ENCODE data around the gene MAU2.

GRCh38 chr19:19385131-19385895 lies 64.7 kb downstream of the MAU2 start:
- peak; percentile 32 for TF ChIP-seq CTCF (IDR thresholded peaks at IDR 0.05; ENCODE audit: low read depth, low read length, missing input control)
- peak; percentile 97 for TF ChIP-seq SP1 (IDR thresholded peaks at IDR 0.05)
- TF ChIP-seq RAD21 (IDR thresholded peaks at IDR 0.05) = peak; percentile 47 to 52
- TF ChIP-seq ZBTB33 (IDR thresholded peaks at IDR 0.05) = peak; percentile 31
- no peak for TF ChIP-seq ATF3 (IDR thresholded peaks at IDR 0.05)
- TF ChIP-seq FOXA2 (IDR thresholded peaks at IDR 0.05) = no peak
- TF ChIP-seq JUND (IDR thresholded peaks at IDR 0.05) = no peak
- TF ChIP-seq TAF1 (conservative IDR thresholded peaks at IDR 0.05) = no peak
- no peak for TF ChIP-seq HNF4G (IDR thresholded peaks at IDR 0.05)
- TF ChIP-seq, protein P1, sequence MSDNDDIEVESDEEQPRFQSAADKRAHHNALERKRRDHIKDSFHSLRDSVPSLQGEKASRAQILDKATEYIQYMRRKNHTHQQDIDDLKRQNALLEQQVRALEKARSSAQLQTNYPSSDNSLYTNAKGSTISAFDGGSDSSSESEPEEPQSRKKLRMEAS (IDR thresholded peaks at IDR 0.05) = no peak
- peak; percentile 39 for TF ChIP-seq YY1 (IDR thresholded peaks at IDR 0.05)
